ENCODE measurements around the gene RCAN1. TPM values are rescaled to one million over a fixed set of nuclear protein-coding genes. Genes with fewer than 3 reads are reported as not detected.
"Not testable (repeated sequence)": the region's sequence is repeated elsewhere in the genome, so short reads cannot be mapped to it uniquely, and the experiment has no call there.

Gene RCAN1
- total RNA-seq, 6 experiments from 2014 or later = 60.8 to 87.2 (median 66.1) TPM

DNA sequence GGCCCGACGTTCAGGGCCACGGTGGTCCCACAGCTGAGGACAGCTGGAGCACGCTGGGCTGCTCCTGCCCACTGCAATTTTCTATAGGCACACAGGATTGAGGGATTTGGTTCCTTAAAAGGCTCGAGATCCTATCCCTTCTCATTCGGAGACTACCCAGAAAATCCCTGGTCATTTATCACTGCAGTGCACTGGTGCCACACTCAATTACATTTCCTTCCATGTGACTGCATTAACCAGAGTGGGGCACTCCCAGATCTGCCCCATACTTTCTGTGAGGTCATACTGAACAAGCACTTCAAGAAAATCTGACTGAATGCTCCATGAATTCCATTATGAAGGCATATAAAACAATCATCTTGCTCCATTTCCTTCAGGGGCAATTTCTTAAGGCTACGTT, 53.1 kb downstream of the RCAN1 start:
- DNase-seq = no peak
- Mint-ChIP-seq H3K36me3 (ENCODE audit: low read depth) (no peaks in the 10 kb centered on the region), H3K4me3 (no peak overlapping the region), H3K9me3 (no peaks in the 10 kb centered on the region), H3K27ac (no peak overlapping the region), H3K4me1 (ENCODE audit: low read depth) (no peaks in the 10 kb centered on the region), H3K27me3 (ENCODE audit: insufficient read depth) (peaks cover 2% of the 10 kb centered on the region; the same call in 1 of the 2 replicates)
- no peak for TF ChIP-seq CTCF (IDR thresholded peaks at IDR 0.05)

DNA sequence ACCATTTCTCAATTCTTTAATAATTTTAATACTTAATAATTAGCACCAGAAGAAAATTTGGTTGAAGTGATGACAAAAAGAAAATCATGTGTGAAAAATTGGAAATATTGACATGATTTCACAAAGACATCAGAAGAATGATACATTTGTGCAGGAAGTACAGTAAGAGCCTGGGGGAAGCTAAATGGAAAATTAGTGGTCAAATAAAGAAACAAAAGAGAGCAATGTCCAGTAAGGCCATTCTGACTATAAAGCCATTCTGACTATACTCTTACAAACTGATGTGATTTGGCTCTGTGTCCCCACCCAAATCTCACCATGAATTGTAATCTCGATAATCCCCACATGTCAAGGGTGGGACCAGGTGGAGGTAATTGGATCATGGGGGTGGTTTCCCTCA, 54.3 kb downstream of the RCAN1 start:
- Mint-ChIP-seq H3K36me3 (ENCODE audit: low read depth) (no peaks in the 10 kb centered on the region), H3K27ac (no peak overlapping the region), H3K4me3 (no peak overlapping the region), H3K27me3 (ENCODE audit: insufficient read depth) (no peaks in the 10 kb centered on the region; the same call in 1 of the 2 replicates), H3K4me1 (ENCODE audit: low read depth) (no peaks in the 10 kb centered on the region), H3K9me3 (no peaks in the 10 kb centered on the region)
- no peak for DNase-seq
- no peak for TF ChIP-seq CTCF (IDR thresholded peaks at IDR 0.05)

- Mint-ChIP-seq H3K4me3 (no peak overlapping the region), H3K36me3 (ENCODE audit: low read depth) (peaks cover 3% of the 10 kb centered on the region), H3K4me1 (ENCODE audit: low read depth) (no peaks in the 10 kb centered on the region), H3K9me3 (peaks cover 2% of the 10 kb centered on the region), H3K27me3 (ENCODE audit: insufficient read depth) (no peaks in the 10 kb centered on the region; the same call in 1 of the 2 replicates), H3K27ac (no peak overlapping the region)
- no peak for DNase-seq
- no peak for TF ChIP-seq CTCF (IDR thresholded peaks at IDR 0.05)
Observed at GRCh38 chr21:34560021-34560420, 54.9 kb downstream of the RCAN1 start.

DNA sequence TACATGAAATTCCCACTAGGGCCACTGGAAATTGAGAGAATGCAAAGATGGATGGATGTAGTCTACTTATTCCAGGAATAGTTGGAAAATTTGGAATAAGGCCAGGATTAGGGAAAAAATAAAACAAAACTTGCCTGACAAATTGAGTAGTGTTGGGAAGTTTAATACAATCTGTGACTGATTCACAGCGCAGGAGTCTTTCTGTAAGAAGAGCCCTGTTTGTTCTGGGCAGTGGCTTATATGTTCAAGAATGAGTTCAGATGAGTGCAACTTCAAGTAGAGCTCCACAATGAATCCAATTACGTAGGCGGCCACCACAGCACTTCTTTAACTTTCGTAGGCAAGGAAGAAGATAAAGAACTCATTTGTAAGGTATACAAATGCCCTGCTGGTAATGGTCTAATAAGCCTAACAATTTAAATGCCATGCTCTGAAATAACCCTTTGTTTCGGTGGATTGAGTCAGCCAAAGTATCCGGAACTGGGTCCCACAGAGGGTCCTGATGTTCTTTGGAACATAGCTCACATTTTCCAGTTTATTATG, 55.8 kb downstream of the RCAN1 start:
- peaks cover 12% of the 10 kb centered on the region for H3K36me3 Mint-ChIP-seq (ENCODE audit: low read depth)
- H3K27ac Mint-ChIP-seq = no peak overlapping the region
- H3K27me3 Mint-ChIP-seq (ENCODE audit: insufficient read depth) = no peaks in the 10 kb centered on the region
- TF ChIP-seq CTCF (IDR thresholded peaks at IDR 0.05) = no peak
- peaks cover 11% of the 10 kb centered on the region for H3K9me3 Mint-ChIP-seq
- DNase-seq = no peak
- H3K4me1 Mint-ChIP-seq (ENCODE audit: low read depth) = peaks cover 7% of the 10 kb centered on the region
- no peak overlapping the region for H3K4me3 Mint-ChIP-seq

- no peak overlapping the region for H3K4me3 Mint-ChIP-seq
- no peak for TF ChIP-seq CTCF (IDR thresholded peaks at IDR 0.05)
- no peaks in the 10 kb centered on the region for H3K27me3 Mint-ChIP-seq (ENCODE audit: insufficient read depth)
- peaks cover 12% of the 10 kb centered on the region for H3K9me3 Mint-ChIP-seq
- no peak for DNase-seq
- peaks cover 13% of the 10 kb centered on the region for H3K36me3 Mint-ChIP-seq (ENCODE audit: low read depth)
- H3K27ac Mint-ChIP-seq = no peak overlapping the region
- H3K4me1 Mint-ChIP-seq (ENCODE audit: low read depth) = peaks cover 17% of the 10 kb centered on the region
Observed at GRCh38 chr21:34558166-34558565, 56.7 kb downstream of the RCAN1 start.

DNA sequence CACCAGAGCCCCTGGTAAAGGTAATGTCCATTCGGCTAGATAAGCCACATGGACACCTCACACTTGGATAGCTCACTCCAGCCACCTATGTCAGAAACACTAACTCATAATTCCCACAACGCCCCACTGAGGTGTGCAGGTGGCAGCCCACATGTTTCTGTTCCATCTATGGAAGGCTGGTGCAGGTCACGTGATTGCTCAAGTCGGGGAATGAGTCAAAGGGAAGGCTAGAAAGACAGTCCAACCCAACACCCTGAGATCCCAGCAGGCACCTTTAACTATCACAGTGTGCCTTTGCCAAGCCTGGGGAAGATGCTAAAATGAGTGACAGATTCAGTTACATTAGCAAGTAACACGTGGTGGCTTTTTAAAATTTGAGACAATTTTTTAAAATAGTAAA, 57.7 kb downstream of the RCAN1 start:
- Mint-ChIP-seq H3K27ac (no peak overlapping the region), H3K36me3 (ENCODE audit: low read depth) (peaks cover 13% of the 10 kb centered on the region), H3K9me3 (peaks cover 12% of the 10 kb centered on the region), H3K27me3 (ENCODE audit: insufficient read depth) (no peaks in the 10 kb centered on the region), H3K4me1 (ENCODE audit: low read depth) (peaks cover 26% of the 10 kb centered on the region), H3K4me3 (no peak overlapping the region)
- no peak for DNase-seq
- TF ChIP-seq CTCF (IDR thresholded peaks at IDR 0.05) = no peak

DNA sequence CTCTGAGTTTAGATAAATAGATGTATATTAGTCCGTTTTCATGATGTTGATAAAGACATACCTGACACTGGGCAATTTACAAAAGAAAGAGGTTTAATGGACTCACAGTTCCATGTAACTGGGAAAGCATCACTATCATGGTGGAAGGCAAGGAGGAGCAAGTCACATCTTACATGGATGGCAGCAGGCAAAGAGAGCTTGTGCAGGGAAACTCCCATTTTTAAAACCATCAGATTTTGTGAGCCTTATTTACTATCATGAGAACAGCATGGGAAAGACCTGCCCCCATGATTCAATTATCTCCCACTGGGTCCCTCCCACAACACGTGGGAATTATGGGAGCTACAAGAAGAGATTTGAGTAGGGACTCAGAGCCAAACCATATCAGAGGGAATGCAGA, 60.2 kb downstream of the RCAN1 start:
- peak overlapping the region; percentile 97 for H3K27ac Mint-ChIP-seq
- peaks cover 12% of the 10 kb centered on the region for H3K9me3 Mint-ChIP-seq
- DNase-seq; H3K27me3 Mint-ChIP-seq (ENCODE audit: insufficient read depth); H3K4me3 Mint-ChIP-seq: not testable (repeated sequence)
- H3K36me3 Mint-ChIP-seq (ENCODE audit: low read depth) = peaks cover 24% of the 10 kb centered on the region
- H3K4me1 Mint-ChIP-seq (ENCODE audit: low read depth) = peaks cover 49% of the 10 kb centered on the region

Data from HFFc6 (cell line).